Liver (tissue), 3 donors: ENCODE results near the gene N4BP2.

ENCODE experiments used
- SP1 ChIP-seq: IDR thresholded peaks from 2 replicates; pipeline ENCODE4 v1.6.1; 2018; ENCODE audit warnings: antibody characterized with exemption, mild to moderate bottlenecking
- TAF1 ChIP-seq: conservative IDR thresholded peaks from 2 replicates; pipeline ENCODE4 v1.6.1; 2016; ENCODE audit warnings: antibody characterized with exemption, mild to moderate bottlenecking
- TF ChIP-seq, protein P1 (sequence below): fragments of 150-350 bp; IDR thresholded peaks from 2 replicates; pipeline ENCODE4 v1.5.1; 2017; ENCODE audit warnings: improper control_type of control experiment, low read depth, low read length; ENCODE audit not compliant: missing input control
- donor health status: healthy.
- donor health status: healthy.

DNA sequence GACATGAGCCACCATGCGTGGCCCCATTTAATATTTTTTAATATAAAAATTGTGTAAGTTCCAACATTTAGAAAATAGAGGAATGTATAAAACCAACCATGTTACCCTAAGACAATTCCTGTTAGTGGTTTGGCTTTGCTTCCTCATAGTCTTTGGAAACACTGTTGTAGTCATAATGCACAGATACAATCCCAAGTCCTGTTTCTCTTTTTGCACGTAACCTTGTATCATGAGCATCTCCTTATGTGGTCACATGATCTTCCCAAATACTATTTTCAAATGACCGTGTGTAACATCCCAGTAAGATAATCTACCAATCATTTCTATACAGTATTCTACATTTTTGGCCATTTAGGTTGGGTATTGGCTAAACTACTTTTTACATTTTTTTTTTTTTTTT lies 126.3 kb downstream of the N4BP2 start:
- TF ChIP-seq, protein P1, sequence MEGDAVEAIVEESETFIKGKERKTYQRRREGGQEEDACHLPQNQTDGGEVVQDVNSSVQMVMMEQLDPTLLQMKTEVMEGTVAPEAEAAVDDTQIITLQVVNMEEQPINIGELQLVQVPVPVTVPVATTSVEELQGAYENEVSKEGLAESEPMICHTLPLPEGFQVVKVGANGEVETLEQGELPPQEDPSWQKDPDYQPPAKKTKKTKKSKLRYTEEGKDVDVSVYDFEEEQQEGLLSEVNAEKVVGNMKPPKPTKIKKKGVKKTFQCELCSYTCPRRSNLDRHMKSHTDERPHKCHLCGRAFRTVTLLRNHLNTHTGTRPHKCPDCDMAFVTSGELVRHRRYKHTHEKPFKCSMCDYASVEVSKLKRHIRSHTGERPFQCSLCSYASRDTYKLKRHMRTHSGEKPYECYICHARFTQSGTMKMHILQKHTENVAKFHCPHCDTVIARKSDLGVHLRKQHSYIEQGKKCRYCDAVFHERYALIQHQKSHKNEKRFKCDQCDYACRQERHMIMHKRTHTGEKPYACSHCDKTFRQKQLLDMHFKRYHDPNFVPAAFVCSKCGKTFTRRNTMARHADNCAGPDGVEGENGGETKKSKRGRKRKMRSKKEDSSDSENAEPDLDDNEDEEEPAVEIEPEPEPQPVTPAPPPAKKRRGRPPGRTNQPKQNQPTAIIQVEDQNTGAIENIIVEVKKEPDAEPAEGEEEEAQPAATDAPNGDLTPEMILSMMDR, result no peak
- no peak for TF ChIP-seq SP1
- no peak for TF ChIP-seq TAF1
